NT2/D1 (cell line): Measurements from ENCODE around the gene COL1A1.

Source experiments
- SUZ12 ChIP-seq: IDR thresholded peaks from 2 replicates; pipeline ENCODE4 v1.6.1; 2011; ENCODE audit not compliant: insufficient read length, insufficient read depth; ENCODE audit errors: extremely low read depth
- YY1 ChIP-seq: IDR thresholded peaks from 2 replicates; pipeline ENCODE4 v1.6.1; 2011; ENCODE audit not compliant: insufficient read length, insufficient read depth
- ZNF274 ChIP-seq: IDR thresholded peaks from 2 replicates; pipeline ENCODE4 v1.6.1; 2011; ENCODE audit warnings: mild to moderate bottlenecking, low read depth, low read length

GRCh38 chr17:50190603-50191358, 10.7 kb downstream of the COL1A1 start:
- TF ChIP-seq ZNF274: no peak
- no peak for TF ChIP-seq YY1
- TF ChIP-seq SUZ12: no peak
